ENCODE data around the gene HDAC7. TPM values are rescaled to one million over a fixed set of nuclear protein-coding genes. Genes with fewer than 3 reads are reported as not detected.
"Not testable (repeated sequence)": the region's sequence is repeated elsewhere in the genome, so short reads cannot be mapped to it uniquely, and the experiment has no call there.

The HDAC7 gene
- total RNA-seq, 1 donor from 2014 or later: 76.0 TPM

DNA sequence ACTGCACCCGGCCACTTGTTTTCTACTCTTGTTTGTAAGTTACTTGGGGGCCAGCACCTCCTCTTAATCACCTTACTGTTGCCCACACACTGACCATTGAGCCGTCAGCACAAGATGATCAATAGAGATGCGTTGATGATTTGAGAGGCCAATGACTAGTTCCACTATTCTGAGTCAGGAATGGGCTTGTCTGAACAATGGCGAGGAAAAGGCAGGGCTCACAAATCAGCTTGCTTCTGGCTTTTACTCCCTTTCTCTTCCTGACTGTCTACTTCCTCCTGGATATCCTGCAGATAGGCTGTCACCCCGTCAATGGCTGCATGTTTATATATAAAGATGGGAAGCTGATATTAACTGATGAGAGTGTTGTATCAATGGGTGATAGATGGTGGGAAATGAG is 29.1 kb upstream of the HDAC7 start:
- TF ChIP-seq, protein P1, sequence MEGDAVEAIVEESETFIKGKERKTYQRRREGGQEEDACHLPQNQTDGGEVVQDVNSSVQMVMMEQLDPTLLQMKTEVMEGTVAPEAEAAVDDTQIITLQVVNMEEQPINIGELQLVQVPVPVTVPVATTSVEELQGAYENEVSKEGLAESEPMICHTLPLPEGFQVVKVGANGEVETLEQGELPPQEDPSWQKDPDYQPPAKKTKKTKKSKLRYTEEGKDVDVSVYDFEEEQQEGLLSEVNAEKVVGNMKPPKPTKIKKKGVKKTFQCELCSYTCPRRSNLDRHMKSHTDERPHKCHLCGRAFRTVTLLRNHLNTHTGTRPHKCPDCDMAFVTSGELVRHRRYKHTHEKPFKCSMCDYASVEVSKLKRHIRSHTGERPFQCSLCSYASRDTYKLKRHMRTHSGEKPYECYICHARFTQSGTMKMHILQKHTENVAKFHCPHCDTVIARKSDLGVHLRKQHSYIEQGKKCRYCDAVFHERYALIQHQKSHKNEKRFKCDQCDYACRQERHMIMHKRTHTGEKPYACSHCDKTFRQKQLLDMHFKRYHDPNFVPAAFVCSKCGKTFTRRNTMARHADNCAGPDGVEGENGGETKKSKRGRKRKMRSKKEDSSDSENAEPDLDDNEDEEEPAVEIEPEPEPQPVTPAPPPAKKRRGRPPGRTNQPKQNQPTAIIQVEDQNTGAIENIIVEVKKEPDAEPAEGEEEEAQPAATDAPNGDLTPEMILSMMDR (conservative IDR thresholded peaks at IDR 0.05): no peak
- Mint-ChIP-seq H3K27ac (ENCODE audit: unreplicated experiment) (no peak overlapping the region), H3K9me3 (no peaks in the 10 kb centered on the region), H3K4me3 (no peak overlapping the region), H3K4me1 (no peaks in the 10 kb centered on the region), H3K27me3 (ENCODE audit: low read depth) (peaks cover 3% of the 10 kb centered on the region), H3K36me3 (ENCODE audit: low read depth) (no peaks in the 10 kb centered on the region)
- no peak for DNase-seq (ENCODE audit: low read depth, low spot score)

DNA sequence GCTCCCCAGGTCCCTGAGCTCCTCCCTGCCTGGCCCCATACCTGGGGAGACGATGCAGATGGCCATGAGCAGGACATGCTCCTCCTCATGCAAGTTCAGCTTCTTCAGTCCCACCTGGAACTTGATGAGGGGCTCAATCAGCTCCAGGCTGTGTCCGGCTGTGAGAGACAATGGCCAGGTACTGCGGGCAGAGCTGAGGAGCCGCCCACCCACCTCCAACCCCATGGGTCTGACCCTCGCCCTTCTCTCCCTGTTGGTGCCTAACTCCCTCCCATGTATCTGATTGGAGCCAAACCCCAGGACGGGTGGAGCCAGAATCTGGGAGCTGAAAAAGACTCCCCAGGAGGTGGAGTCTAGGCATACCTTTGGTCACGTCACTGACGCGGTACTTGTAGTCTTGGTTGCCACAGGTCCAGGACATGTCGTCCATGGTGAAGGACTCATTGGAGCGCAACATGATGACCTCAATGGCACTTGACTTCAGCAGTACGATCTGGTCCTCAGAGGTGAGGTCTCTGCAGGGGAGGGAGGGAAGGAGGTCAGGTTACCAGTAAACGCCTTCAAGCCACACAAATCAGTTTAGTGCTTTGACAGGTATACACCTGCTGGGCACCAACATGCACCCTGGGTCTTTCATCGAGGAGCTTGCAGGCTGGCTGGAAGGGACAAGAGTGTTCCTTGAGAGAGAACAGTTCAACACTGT is 26.7 kb upstream of the HDAC7 start:
- Mint-ChIP-seq H3K36me3 (ENCODE audit: low read depth) (no peaks in the 10 kb centered on the region), H3K9me3 (no peaks in the 10 kb centered on the region), H3K27me3 (ENCODE audit: low read depth) (peaks cover 6% of the 10 kb centered on the region), H3K4me3 (no peak overlapping the region), H3K27ac (ENCODE audit: unreplicated experiment) (no peak overlapping the region), H3K4me1 (no peaks in the 10 kb centered on the region)
- TF ChIP-seq, protein P1 (conservative IDR thresholded peaks at IDR 0.05): no peak
- no peak for DNase-seq (ENCODE audit: low read depth, low spot score)

DNA sequence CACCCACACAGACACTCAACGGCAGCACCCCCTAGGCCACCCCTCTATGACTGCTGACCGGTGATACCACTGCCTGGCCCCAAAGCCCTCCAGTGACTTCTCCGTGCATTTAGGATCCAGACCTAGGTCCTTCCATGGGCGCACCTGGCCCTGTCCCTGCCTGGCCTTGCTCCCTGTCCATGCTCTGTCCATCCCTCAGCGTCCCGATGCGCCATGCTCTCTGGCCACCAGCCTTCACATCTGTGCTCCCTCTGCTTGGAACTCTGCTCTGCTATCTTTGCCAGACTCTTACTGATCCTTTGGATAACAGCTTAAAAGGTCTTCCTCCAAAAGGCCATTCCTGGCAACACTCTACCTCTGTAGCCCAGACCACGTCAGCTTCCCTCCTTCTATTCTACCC is 25.4 kb upstream of the HDAC7 start:
- TF ChIP-seq, protein P1 (conservative IDR thresholded peaks at IDR 0.05): no peak
- Mint-ChIP-seq H3K27me3 (ENCODE audit: low read depth) (peaks cover 6% of the 10 kb centered on the region), H3K9me3 (no peaks in the 10 kb centered on the region), H3K4me1 (no peaks in the 10 kb centered on the region), H3K36me3 (ENCODE audit: low read depth) (no peaks in the 10 kb centered on the region), H3K27ac (ENCODE audit: unreplicated experiment) (no peak overlapping the region), H3K4me3 (no peak overlapping the region)
- DNase-seq (ENCODE audit: low read depth, low spot score): no peak

DNA sequence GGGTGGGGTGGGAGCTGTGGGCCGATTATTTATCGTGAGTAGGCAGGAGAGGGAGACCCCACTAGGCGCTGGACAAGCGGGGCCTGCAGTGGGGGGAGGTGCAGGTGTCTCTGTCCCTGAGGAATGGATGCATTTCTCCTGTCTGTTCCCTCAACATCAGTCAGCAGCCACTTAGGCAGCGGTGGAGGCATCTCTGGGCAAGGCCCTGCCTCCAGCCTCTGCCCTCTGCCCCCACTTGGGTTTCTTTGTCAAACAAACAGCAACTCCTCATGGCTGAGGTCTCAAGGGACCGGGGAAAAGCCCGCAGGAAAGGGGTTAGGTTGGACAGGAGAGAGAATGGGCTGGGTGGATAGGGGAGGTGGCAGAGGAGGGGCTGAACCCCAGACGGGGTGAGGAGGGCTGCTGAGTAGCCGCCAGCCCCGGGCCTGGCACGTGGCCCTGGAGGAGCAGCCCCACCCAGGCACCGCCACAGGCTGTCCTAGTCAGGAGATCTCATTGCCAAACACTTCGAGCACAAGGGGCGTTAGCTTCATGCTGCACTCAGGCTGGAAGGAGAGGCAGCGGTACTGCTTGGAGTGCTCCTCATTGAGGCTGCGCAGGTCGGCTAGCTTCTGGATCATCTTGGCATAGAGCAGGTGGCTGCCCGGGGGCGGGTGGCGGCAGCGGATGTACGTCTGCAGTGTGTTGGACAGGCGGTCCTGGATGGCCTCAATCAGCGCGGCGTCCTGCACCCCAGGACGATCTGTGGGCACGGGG is 24.7 kb upstream of the HDAC7 start:
- no peak for DNase-seq (ENCODE audit: low read depth, low spot score)
- Mint-ChIP-seq H3K4me3 (no peak overlapping the region), H3K9me3 (no peaks in the 10 kb centered on the region), H3K27me3 (ENCODE audit: low read depth) (peaks cover 6% of the 10 kb centered on the region), H3K36me3 (ENCODE audit: low read depth) (no peaks in the 10 kb centered on the region), H3K27ac (ENCODE audit: unreplicated experiment) (no peak overlapping the region), H3K4me1 (no peaks in the 10 kb centered on the region)
- TF ChIP-seq, protein P1 (conservative IDR thresholded peaks at IDR 0.05): no peak

DNA sequence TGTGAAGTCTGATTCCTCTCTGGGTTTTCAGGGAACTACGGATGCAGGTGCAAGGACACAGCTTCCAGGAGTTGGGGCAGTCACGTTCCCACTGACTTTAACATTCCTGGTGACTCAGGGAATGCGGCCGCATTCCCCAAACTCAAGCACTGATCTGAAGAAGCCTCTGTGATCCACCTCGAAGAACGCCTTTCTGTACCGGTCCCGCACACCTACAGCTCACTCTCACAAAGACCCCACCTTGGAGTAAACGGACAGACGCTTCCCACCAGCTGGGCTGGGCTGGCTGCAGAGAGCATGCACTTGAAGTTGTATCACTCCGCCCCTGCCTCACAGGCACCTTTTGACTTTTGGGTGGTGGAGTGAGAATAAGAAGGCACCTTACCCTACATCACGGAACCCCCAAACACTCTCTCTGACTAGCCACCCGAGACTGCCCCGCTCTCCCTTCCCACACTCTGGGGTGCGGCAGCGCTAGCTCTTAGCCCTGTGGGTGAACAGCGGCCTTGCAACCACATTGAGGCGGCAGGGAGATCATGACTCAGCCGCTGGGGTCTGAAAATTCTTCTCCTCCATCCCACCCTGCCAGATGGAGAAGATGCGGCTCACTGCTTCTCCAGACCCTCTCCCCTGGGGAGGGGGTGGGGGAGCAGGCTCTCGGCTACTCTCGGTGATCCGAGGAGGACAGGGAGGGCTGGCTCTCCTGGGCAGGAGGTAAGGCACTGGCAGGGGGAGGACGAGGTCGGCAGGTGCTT is 23.7 kb upstream of the HDAC7 start:
- no peak overlapping the region for H3K4me3 Mint-ChIP-seq
- H3K27me3 Mint-ChIP-seq (ENCODE audit: low read depth): peaks cover 6% of the 10 kb centered on the region
- TF ChIP-seq, protein P1 (conservative IDR thresholded peaks at IDR 0.05): no peak
- H3K36me3 Mint-ChIP-seq (ENCODE audit: low read depth): no peaks in the 10 kb centered on the region
- H3K27ac Mint-ChIP-seq (ENCODE audit: unreplicated experiment): no peak overlapping the region
- no peak for DNase-seq (ENCODE audit: low read depth, low spot score)
- H3K9me3 Mint-ChIP-seq: no peaks in the 10 kb centered on the region
- peaks cover 2% of the 10 kb centered on the region for H3K4me1 Mint-ChIP-seq

DNA sequence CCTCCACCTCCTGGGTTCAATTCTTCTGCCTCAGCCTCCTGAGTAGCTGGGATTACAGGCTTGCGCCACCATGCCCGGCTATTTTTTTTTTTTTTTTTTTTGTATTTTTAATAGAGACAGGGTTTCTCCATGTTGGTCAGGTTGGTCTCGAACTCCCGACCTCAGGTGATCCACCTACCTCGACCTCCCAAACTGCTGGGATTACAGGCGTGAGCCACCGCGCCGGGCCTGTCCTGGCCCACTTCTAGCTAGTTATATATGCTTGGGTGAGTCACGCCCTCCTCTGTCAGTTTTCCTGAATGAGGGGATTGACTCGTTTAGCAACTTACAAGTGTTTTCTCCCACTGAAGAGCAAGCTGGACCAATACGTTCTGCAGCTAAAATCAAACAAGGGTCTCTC is 22.8 kb upstream of the HDAC7 start:
- not testable (repeated sequence) for H3K27ac Mint-ChIP-seq (ENCODE audit: unreplicated experiment); DNase-seq (ENCODE audit: low read depth, low spot score); H3K4me3 Mint-ChIP-seq; H3K27me3 Mint-ChIP-seq (ENCODE audit: low read depth); H3K9me3 Mint-ChIP-seq; H3K36me3 Mint-ChIP-seq (ENCODE audit: low read depth); H3K4me1 Mint-ChIP-seq
